Stimulated activated CD4-positive, alpha-beta T cell treated with anti-CD3 and anti-CD28 coated beads, Interleukin-12 subunit alpha, Interleukin-12 subunit beta, amount 100 ng/mL, for 48 hours (primary cell): ENCODE data around the gene PTPA.

Source experiments
- DNase-seq, 3 donors: peaks; one replicate each; pipeline ENCODE4 v3.0.0-alpha.2; 2020; ENCODE audit warnings: low read depth in 2 of 3, low spot score in 1 of 3

Gene PTPA

GRCh38 chr9:129110740-129111527 is at the start of gene PTPA, which contains the start of gene CRAT:
TSS of gene PTPA (plus strand) at chr9:129111415. CDS start at chr9:129111601, 186 bp downstream.
TSS of gene CRAT (minus strand) at chr9:129110793. CDS start at chr9:129110509, 284 bp downstream.
- peak; percentile 93 to 97 (median 93) for DNase-seq

- DNase-seq, result no peak
Observed at GRCh38 chr9:129063061-129063460, 48.2 kb upstream of the PTPA start.

- DNase-seq, result no peak
Observed at GRCh38 chr9:129064499-129064908, 46.7 kb upstream of the PTPA start.

DNA sequence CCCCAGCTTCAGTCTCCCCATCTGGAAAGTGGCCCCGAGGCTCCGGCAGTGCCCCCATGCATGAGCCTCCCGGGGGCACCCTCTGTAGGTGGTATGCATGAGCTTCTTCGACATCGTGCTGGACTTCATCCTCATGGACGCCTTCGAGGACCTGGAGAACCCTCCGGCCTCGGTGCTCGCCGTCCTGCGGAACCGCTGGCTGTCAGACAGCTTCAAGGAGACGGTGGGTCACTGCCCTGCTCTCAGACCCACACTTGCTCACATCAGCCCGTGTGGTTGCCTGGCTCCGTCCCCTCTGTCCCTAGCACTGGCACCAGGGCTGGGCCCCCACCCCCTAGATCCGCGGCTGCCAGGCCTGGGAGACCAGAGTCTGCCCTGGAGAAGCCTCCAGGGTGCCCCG is 43.1 kb upstream of the PTPA start:
- DNase-seq, result no peak

DNA sequence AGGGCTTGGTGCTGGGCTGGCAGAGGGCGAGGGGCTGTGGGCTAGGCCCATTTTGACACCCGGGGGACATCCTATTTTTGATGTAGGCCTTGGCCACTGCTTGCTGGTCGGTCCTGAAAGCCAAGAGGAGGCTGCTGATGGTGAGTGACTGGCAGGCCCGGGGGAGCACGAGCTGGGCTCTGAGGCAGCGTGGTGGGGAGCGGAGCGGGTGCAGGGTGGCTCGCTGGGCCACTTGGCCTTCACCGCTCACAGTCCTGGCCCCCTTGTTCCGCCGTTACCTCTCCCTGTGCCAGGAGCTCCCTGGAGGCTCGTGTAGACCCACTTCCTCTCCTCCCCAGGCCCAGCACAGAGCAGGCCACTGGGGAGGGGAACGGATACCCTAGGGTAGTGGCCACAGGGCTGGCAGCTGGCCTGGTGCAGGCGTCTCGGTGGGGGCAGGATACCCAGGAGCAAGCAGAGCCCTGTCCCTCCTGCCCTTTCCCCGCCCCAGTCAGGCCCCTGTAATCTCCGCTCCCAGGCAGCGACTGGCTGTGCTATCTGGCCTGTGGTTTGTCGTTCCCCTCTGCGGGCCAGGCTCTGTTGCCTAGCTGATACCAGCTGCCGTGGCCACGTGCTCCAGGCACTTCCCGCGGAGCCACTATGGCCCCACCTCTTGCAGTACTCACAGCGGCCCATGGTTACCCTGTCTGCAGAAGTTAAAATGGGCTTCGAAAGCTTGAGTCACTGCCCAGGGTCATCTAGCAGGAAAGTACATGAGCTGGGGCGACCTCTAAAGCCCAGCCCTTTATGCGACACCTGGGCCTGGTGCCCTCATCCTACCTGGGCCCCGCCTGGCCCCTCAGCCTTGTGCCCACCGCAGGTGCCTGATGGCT is 42.0 kb upstream of the PTPA start:
- DNase-seq, result peak; percentile 15 to 39 (median 29)

- no peak for DNase-seq
Observed at GRCh38 chr9:129069862-129070641, 41.2 kb upstream of the PTPA start.

DNA sequence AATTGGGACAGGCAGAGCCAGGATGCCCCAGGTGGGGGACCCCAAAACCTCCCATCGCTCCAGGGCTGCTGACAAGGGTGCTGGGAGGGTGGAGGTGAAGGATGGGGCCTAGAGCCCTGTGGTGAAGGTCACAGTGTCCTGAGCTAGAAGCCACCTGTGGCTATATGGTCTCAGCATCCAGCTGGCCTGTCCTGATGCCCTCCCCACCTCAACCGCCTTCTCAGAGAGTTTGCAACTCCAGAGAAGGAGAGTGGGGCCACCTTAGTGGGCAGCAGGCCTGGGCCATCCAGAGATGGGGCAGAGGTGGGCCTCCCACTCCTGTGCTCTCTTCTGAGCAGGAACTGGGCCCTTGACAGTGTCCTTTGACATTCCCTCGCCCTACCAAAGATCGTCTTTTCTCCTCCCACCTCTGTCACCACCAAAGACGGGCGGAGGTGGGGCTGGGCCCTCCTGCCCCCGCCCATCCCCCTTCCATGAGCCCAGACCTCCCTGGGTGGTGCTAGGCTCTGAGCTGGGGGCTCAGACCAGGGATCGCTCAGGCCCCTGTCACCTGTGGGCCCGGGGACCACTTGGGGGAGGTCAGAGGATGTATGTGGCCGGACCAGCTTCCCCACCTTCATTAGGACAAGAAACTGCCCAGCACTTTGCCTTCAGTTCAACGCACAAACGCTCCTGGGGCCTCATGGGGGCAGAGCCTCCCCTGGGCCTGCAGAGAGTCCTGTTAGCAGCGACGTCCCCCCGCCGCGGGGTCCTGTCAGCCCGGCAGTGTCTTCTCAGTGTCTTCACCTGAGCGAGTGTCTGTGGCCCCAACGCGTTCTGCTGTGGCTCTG is 40.3 kb upstream of the PTPA start:
- DNase-seq, result no peak

DNA sequence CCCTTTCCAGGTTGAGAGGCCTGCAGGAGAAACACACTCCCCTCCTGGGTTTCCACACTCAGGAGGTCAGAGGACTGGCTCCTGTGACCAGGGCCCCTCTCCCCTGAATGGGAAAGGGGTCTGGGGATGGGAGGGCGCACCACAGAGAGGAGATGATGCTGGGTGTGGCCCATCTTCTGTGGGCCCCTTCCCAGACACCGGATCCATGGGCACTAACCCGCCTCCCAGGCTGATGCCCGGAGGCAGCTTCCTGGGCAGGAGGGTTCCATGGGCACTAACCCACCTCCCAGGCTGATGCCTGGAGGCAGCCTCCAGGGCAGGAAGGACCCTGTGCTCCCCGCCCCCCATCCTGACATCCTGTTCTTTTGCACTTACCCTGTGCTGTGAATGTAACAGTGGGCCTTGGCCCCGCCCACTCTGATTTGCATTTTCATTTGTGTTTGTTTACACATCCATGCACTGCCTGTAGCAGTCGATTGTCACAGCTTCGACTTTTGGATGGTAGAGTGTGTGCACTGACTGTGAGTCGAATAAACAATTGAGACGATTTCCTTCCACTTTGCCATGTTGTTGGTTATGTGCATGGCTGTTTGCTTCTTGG is 39.6 kb upstream of the PTPA start:
- DNase-seq, result no peak

DNA sequence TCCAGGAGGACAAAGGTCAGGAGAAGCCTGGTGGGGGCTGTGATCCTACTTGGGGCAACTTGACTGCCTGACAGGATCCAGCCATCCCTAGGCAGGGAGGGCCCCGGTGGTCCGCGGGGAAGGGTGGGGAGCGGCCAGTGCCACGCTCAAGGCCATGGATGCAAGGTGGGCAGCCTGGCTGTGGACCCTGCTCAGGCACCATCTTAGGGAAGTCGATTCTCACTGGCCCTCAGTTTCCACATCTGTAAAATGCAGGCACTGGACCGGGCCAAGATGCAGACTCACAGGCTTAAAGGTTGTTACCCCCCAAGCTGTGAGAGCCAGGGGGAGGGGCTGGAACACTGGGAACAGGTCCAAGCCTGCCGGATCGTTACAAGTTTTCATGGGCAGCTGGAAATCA is 39.0 kb upstream of the PTPA start:
- no peak for DNase-seq

GRCh38 chr9:129073404-129073803 is 37.8 kb upstream of the PTPA start:
- no peak for DNase-seq

- no peak for DNase-seq
Observed at GRCh38 chr9:129074106-129074505, 37.1 kb upstream of the PTPA start.

GRCh38 chr9:129075996-129076639 is 35.1 kb upstream of the PTPA start:
- DNase-seq, result no peak

DNA sequence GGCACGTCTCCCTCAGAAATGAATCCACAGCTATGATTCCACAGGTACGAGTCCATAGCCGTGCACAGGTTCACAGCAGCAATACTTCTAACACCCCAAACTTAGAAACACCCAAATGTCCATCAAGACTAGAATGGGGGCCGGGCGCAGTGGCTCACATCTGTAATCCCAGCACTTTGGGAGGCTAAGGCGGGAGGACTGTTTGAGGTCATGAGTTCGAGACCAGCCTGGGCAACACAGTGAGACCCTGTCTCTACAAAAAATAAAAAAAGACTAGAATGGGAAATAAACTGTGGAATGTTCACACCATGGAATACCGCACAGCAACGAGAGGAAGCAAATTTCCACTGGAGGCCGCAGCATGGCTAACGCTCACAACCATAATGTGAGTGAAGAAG is 34.6 kb upstream of the PTPA start:
- no peak for DNase-seq

DNA sequence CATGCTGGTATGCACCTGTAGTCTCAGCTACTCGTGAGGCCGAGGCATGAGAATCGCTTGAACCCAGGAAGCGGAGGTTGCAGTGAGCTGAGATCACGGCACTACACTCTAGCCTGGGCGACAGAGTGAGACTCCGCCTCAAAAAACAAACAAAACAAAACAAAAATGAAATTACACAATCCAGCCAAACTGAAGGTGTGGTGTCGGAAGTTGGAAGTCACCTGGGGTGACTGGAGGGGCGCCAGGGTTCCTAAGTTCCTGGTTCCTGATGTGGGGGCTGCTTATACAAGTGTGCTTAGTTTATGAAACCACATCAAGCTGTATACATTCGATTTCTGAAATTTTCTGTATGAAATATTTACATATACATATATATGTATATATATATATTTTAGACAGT is 34.0 kb upstream of the PTPA start:
- no peak for DNase-seq

DNA sequence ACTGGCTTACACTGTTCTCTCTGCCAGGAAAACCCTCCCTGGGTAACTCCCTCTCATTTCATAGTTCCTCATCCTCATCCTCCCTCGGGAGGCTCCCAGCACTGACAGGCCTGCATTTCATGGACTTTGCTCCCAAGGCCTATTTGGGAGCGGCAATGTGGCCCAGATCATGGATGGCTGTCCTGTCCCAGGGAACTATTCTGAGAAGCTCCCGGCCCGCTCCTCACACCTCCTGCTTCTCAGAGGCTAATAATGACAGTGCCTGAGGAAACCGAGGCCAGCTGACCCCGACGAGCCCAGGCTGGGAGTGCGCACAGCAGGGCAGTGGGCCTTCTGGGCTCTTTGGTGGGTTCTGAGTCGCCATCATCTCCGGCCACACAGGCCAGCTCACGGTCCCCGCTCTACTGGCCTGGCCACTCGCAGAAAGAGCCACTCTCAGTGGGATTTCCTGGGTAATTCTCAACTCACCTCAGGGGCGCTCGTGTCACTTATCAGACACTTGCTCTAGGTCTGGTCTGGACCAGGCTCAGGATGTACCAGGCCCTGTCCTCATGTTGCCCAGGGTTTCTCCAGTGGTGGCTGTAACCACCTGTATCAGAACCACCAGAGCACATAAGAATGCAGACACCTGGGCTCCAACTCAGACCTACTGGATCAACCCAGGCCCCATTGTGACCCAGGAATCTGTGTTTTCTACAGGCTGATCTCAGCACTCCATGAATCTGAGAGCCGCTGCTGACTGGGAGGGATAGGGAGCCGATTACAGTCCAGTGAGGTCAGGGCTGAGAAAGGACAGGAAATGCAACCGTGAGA is 32.3 kb upstream of the PTPA start:
- no peak for DNase-seq

DNA sequence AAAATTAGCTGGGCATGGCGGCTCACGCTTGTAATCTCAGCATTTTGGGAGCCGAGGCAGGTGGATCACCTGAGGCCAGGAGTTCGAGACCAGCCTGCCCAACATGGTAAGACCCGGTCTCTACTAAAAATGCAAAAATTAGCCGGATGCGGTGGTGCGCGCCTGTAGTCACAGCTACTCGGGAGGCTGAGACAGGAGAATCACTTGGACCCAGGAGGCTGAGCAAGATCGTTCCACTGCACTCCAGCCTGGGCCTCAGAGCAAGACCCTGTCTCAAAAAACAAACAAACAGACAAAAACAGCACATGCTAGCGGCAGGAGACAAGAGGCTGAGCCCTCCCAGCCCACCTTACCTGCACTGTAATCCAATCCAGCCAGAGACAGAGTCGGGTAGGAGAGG is 31.4 kb upstream of the PTPA start:
- no peak for DNase-seq

DNA sequence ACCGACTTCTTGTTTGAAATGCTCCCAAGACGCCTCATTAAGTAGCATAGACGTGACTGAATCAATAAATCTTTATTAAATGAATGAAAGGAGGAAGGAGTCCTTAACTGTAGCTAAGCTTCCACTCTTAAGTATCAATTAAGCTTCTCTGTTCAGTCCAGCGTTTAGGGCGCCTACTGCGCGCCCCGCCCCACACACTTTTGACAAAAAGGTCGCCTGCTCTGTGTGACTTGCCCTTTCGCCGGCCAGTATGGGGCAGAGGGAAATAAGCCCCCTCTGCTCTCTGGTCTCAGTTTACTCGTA is 31.0 kb upstream of the PTPA start:
- no peak for DNase-seq

DNA sequence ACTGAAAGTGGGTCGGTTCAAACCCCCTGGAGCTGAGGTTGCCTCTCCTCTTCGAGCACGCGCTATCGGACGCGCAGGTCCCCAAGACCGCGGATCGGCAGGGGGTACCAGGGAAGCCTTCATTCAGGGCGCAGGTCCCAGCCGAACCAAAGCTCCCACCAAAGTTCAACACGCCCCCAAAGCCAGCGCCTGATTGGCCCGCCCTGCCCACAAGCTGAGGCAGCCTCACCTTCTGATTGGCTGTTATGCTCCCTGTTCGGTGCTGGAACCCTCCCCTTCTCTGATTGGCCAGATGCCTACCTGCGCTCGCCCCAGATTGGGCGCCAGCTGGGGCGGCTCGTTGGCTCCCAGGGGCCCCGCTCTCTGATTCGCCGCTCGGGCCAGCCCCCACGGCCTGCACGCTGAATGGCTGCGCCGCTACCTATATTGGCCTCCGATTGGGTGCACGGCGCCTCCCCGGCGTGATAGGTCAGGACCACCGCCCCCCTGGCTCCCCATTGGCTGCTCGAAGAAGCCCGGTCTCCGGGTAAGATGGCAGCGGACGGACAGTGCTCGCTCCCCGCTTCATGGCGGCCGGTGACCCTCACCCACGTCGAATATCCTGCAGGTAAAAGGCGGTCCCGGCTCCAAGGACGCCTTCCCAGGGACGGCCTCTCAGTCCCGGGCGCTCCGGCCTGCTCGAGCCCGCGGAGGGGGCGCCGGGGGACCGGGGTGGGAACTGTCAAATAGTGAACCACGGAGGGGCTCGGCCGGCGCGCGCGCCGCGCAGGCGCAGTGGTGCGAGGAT is 30.4 kb upstream of the PTPA start, which contains the start of gene DOLPP1:
TSS of gene DOLPP1 (plus strand) at position 511 of the 787 bp plus-strand sequence. CDS start at position 532, 21 bp downstream.
- DNase-seq, result peak; percentile 95 to 99 (median 98)
